Fibroblast of lung (primary cell): ENCODE results near the gene WDR89.

Experiments
- CTCF ChIP-seq, 2 donors: IDR thresholded peaks in 1 of 2; conservative IDR thresholded peaks in 1 of 2; 1 replicate in 1 of 2; 2 replicates in 1 of 2; pipeline ENCODE4 v1.5.1; 2011 to 2012; ENCODE audit warnings: low read length in 2 of 2, control low read depth in 1 of 2, inconsistent platforms in 1 of 2, low read depth in 1 of 2, mild to moderate bottlenecking in 1 of 2
- EZH2 ChIP-seq: IDR thresholded peaks from 2 replicates; pipeline ENCODE4 v1.5.1; 2012; ENCODE audit warnings: low read length, control low read depth, mild to moderate bottlenecking; ENCODE audit errors: missing control alignments

GRCh38 chr14:63604626-63605025 lies 37.0 kb downstream of the WDR89 start:
- TF ChIP-seq CTCF (conservative IDR thresholded peaks at IDR 0.05 in 1 of 2, IDR thresholded peaks at IDR 0.05 in 1 of 2; ENCODE audit: low read depth in 1 of 2, low read length in 2 of 2) (no peak), EZH2 (no peak)
